ENCODE data around the gene FOXJ2. TPM values are rescaled to one million over a fixed set of nuclear protein-coding genes. Genes with fewer than 3 reads are reported as not detected.
"Not testable (repeated sequence)": the region's sequence is repeated elsewhere in the genome, so short reads cannot be mapped to it uniquely, and the experiment has no call there.

The FOXJ2 gene
- total RNA-seq, result 10 to 100 TPM; 18.9 to 19.5 TPM
- long read RNA-seq, partial matches to known transcripts, result 10 of 10 reads
- long read RNA-seq, other reads (novel, unspliced or antisense), result 0 of 10 reads

DNA sequence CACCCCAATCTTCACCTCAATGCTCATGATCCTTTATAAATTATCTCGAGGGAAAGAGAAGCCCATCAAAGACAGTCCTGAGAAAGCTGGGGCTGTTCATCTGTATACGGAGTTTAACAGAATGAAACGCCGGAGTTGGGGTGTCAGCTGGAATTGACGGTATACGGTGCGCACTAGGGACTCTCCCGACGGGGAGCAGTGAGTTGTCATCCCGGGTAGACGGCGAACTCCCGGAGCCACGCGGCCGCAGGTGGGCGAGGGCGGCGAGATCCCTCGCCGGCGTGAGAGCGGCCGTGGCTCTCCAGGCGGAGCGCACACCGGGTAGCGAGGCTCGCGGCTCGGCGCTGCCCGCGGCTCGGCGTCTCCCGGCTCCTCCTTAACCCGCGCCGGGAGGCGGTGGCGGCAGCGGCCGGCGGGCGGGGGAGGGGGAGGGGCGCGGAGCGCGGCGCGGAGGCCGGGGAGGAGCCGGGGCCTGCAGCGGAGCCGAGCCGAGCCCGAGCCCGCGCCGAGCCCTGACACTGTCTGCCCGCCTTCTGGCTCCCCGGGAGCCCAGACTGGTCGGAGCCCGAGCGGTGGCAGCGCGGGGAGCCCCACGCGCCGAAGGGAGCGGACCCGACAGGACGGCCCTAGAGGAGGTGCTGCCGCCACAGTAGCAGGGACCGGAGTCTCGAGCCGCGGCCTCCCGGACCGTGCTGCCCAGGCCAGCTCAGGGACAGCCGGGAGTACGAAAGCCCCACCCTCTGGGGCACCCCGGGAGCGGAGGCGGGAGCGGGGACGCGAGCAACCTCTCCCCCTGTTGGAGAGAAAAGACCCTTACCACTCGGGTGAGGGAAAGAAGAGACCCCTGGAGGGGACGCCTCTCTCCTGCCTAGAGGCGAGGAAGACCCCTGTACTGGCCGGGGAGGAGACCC is at the start of gene FOXJ2:
Gene FOXJ2, plus strand, starts transcription at position 475 of the 911 bp plus-strand sequence. CDS start 7,117 bp downstream, outside the sequence.
- intact Hi-C loops (cut with DNase I), result no loop called here
- ATAC-seq (peak; percentile 91 to 96), DNase-seq (peak; percentile 83)

DNA sequence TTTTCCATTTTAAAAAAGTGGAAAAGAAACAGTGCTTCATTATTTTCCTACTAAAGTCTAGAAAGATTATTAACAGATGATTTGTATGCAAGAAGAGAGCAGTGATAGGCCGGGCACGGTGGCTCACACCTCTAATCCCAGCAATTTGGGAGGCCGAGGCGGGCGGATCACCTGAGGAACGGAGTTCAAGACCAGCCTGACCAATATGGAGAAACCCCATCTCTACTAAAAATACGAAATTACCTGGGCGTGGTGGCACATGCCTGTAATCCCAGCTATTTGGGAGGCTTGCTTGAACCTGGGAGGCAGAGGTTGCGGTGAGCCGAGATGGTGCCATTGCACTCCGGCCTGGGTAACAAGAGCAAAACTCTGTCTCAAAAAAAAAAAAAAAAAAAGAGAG is 49.5 kb upstream of the FOXJ2 start:
- intact Hi-C loops (cut with DNase I); ATAC-seq; DNase-seq: not testable (repeated sequence)

DNA sequence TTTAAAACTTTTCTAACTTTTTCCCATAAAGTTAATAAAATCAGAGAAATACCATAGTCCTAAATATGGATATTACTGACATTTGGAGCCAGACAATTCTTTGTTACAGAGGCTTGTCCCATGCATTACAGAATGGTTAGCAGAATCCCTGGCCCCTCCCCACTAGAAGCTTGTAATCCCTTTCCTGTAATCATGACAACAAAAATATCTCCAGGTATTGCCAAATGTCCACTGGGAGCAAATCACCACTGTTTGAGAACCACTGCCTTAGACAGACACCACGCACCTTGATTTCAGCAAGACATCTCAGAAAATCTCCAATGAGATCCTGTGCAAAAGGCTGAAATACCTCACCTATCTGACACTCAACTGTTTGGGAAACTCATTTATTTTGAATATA is 49.1 kb upstream of the FOXJ2 start:
- ATAC-seq; intact Hi-C loops (cut with DNase I); DNase-seq: not testable (repeated sequence)

DNA sequence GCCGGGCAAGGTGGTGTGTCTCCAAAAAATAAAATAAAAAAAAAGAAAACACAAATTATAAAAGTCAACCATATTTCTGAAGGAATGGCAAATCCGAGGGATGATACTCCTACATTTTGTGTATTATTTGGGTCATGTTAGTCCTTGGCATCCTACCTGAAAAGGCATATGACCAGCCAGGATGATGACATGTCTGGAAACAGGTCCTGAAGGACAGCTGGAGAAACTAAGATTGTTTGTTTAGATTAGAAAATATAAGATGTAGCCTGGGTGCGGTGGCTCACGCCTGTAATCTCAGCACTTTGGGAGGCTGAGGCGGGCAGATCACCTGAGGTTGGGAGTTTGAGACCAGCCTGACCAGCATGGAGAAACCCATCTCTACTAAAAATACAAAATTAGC is 47.6 kb upstream of the FOXJ2 start:
- ATAC-seq (no peak), DNase-seq (no peak)
- intact Hi-C loops (cut with DNase I), result no loop called here

DNA sequence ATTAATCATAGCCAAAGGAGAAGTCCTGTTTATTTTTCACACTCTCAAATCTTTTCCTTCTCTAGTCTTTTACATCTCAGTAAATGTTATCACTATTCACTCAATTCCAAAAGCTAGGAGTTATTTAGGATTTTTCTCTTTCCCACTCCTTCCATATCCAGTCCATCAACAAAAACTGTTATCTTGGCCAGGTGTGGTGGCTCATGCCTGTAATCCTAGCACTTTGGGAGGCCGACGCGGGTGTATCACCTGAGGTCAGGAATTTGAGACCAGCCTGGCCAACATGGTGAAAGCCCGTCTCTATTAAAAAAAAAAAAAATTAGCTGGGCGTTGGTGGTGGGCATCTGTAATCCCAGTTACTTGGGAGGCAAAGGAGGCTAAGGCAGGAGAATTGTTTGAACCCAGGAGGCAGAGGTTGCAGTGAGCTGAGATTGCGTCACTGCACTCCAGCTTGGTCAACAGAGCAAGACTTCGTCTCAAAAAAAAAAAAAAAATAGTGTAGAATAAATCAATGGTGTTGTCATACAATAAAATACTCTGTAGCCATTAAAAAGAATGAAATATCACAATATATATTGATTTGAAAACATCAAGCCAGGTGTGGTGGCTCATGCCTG is 46.6 kb upstream of the FOXJ2 start:
- ATAC-seq, result no peak
- intact Hi-C loops (cut with DNase I), result no loop called here
- no peak for DNase-seq

DNA sequence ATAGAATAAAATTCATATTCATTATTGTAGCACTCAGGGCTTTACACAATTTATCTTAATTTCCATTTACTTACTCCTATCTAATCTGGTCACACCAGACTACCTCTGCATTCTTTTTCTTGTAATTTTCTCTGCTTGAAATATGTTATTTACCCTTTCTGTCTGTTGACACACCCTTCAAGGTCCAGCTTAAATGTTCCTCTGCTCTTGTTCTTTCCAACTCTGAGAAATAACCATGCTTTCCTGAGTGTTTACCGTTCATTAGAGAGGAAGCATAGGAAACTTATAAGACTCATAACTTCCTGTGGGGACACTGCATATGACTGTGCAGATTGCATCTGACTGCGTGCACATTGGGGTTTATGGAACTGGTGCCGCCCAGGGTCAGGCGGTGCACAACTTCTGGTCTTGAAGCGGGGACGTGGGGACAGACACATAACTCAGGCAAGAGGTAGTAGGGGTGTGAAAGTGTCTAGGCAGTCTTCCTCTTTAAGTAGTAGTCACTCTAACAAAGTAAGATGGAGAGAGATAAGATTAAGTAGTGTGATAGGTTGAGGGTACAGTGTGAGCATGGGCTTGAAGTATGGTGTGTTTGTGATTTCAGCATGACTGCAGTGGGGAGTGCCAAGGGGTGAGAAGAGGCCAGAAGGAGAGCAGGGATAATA is 42.6 kb upstream of the FOXJ2 start:
- peak; percentile 37 for DNase-seq
- intact Hi-C loops (cut with DNase I), result loop anchor here in 1 of 2 donors (5.0 kb wide), 1 partner anchor 128 kb away; no protein-coding TSS in a partner anchor
- ATAC-seq, result peak; percentile 55 to 71

DNA sequence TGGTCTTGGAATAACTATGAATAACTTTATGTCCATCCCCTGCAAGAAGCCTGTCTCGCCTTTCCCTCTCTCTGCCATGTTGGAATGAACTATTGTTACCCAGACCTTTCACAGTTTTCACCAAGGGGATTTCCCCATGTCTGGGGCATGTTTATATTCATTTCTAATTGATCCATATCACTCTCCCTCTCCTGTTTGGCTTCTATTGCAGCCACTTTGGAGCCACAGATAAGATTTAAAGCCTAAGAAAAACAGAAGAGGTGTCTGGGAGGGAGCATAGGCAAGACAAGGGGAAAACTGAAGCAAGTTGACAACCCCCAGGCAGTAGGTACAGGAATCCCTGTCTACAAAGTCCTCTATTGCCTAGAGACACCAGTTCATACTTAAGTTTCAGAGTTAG is 41.0 kb upstream of the FOXJ2 start:
- no peak for DNase-seq
- no peak for ATAC-seq
- intact Hi-C loops (cut with DNase I), result loop anchor here in 1 of 2 donors (5.0 kb wide), 1 partner anchor 129 kb away; no protein-coding TSS in a partner anchor

DNA sequence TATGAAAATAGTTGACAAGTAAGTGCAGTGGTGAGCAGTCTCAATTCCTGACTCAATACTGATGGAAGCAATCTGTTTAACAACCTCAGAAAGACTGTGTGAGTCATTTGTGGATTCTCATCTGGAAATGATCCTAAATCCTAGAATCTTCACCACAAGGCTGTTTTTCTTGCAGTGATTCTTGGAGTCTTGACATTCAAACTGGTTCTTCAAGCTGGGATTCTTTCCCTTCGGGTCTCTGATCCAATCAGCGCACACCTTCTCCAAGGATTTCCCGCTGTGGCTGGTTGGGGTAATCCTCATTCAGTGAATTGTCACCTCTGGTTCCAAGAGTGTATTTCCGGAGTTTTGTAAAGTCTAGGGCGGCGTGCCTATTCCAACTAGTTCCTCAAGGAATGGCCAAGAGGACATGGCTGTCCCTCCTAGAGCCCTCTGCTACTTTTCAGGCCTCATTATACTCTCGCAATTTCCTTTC is 37.7 kb upstream of the FOXJ2 start:
- DNase-seq (no peak), ATAC-seq (peak in 1 of 2 donors; percentile 65)

DNA sequence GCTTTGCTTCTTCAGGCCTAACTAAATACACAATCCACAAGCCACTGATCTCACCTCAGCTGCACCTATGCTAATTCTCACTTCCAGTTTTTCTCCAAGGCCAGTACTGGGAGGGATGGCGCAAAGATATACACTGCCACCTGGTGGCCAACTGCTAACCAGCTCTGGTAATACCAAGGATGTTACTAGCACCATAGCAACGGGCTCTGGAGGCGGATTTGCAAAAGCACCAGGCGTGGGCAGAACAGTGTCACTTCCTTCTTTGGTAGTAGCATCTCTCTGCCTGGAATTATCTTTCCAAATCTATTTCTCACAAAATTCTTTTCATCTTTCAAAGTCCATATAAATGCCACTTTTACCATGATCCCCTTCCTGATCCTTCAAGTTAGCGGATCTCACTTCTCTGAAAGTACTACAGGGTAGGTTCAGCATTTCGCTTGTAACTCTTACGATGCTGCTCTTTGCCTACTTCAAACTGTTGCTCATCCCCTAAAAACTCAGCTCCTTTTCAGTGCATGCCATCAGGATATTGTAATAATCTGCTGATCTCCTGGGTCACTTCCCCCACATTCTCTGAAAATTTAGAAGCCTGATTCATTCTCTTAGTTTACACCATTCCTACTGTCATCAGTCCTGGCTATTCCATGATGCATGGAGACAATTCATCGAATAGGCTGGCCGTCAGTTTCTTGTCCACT is 37.1 kb upstream of the FOXJ2 start:
- ATAC-seq (peak; percentile 99), DNase-seq (peak; percentile 87)
- intact Hi-C loops (cut with DNase I), result loop anchor here (2.0 to 5.0 kb wide), 3 partner anchors 61 to 135 kb away; no protein-coding TSS in a partner anchor

More for the DNA sequence above, 37.7 kb upstream of the FOXJ2 start:
- intact Hi-C loops (cut with DNase I), result loop anchor here (2.0 to 5.0 kb wide), 4 partner anchors 60 to 134 kb away; no protein-coding TSS in a partner anchor

DNA sequence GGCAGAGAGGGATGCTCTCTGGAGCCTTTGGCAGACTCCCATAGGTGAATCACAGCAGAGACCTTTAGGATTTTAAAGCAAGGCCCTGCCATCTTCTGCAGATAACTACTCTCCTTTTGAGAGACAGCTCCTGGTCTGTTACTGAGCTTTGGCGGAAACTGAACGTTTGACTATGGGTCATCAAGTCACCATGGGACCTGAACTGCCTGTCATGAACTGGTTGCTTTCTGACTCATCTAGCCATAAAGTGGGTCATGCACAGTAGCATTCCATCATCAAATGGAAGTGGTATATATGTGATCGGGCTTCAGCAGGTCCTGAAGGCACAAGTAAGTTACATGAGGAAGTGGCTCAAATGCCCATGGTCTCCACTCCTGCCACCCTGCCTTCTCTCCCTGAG is 31.7 kb upstream of the FOXJ2 start:
- ATAC-seq; DNase-seq; intact Hi-C loops (cut with DNase I): not testable (repeated sequence)

DNA sequence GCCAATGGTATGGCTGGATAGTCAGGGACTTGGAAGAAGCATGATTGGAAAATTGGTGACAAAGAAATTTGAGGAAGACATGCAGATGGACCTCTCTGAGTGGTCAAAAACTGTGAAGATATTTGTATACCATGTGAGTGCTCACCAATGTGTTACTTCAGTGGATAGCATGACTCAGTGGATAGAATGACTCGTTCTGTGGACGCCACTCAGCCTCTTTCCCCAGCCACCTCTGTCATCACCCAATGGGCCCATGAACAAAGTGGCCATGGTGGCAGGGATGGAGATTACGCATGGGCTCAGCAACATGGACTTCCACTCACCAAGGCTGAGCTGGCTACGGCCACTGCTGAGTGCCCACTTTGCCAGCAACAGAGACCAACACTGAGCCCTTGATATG is 31.0 kb upstream of the FOXJ2 start:
- DNase-seq; intact Hi-C loops (cut with DNase I); ATAC-seq: not testable (repeated sequence)

DNA sequence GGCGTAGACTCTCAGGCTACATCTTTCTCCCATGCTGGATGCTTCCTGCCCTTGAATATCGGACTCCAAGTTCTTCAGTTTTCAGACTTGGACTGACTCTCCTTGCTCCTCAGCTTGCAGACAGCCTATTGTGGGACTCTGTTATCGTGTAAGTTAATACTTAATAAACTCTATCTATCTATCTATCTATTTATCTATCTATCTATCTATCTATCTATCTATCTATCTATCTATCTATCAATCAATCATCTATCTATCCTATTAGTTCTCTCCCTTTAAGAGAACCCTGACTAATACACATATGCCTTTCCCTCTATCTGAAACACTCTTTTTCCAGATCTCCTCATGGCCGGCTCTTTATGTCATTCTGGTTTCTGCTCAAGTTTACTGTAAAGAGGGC is 27.6 kb upstream of the FOXJ2 start:
- intact Hi-C loops (cut with DNase I); DNase-seq; ATAC-seq: not testable (repeated sequence)

DNA sequence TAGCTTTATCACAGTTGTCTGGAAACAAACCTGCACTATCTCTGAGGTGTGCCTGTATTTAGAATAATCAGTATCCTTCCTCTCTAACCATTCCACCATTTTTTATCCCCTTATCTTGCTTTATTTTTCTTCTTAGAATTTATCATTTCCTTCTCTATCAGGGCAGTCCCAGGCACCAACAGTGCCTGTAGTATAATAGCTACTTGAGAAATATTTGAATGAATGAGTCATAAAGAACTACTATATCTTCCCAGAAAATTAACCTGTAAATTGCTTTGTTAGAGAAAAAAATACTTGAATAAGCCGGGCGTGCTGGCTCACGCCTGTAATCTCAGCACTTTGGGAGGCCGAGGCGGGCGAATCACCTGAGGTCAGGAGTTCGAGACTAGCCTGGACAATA is 21.2 kb upstream of the FOXJ2 start:
- intact Hi-C loops (cut with DNase I), result no loop called here
- ATAC-seq, result peak in 1 of 2 donors; percentile 94
- no peak for DNase-seq

DNA sequence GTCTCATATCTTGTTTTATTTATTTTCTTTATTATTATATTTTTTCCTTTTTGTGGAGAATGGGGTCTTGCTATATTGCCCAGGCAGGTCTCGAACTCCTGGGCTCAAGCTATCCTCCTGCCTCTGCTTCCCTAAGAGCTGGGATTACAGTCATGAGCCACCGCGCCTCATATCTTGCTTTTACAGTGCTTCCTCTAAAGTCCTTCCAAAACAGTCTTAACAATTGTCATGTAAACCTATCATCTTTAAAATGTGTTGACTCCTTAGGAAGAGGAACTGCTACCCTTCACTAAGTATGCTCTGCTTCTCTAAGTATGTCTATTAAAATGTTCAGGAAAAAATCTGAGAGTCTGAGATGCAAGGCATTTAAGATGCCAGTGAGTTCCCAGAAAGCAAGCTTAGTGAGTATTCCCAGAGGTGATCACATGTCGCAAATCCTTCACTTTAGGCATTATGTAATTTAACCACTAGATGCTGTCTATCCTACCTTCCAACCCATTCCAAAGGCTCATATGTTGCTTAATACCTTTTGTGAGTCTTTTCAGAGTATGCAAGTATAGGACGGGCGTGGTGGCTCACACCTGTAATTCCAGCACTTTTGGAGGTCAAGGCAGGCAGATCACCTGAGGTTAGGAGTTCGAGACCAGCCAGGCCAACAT is 19.7 kb upstream of the FOXJ2 start:
- ATAC-seq (peak in 1 of 2 donors; percentile 31), DNase-seq (no peak)
- intact Hi-C loops (cut with DNase I), result no loop called here

DNA sequence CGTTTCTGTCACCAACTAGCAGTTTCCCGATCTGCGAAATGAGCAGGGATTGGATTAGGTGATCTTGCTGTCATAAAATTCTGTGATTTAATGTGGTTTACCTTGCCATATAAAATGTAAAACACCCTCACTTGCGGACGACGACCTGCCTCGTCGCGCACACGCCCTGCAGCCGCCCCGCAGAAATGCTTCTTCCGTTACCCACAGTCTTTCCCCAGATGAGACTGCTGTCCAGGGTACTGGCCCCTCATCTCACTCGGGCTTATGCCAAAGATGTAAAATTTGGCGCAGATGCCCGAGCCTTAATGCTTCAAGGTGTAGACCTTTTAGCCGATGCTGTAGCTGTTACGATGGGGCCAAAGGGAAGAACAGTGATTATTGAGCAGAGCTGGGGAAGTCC is 17.7 kb upstream of the FOXJ2 start:
- ATAC-seq (no peak), DNase-seq (no peak)
- intact Hi-C loops (cut with DNase I), result no loop called here

DNA sequence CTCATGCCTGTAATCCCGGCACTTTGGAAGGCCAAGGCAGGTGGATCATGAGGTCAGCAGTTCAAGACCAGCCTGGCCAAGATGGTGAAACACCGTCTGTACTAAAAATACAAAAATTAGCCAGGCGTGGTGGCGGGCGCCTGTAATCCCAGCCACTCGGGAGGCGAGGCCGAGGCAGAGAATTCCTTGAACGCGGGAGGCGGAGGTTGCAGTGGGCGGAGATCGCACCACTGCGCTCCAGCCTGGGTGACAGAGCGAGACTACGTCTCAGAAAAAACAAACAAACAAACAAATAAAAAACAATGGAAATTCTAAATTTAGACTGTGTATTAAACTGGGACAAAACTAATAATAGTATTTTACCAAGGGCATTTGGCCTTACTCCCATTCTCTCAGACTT is 14.3 kb upstream of the FOXJ2 start:
- not testable (repeated sequence) for ATAC-seq

DNA sequence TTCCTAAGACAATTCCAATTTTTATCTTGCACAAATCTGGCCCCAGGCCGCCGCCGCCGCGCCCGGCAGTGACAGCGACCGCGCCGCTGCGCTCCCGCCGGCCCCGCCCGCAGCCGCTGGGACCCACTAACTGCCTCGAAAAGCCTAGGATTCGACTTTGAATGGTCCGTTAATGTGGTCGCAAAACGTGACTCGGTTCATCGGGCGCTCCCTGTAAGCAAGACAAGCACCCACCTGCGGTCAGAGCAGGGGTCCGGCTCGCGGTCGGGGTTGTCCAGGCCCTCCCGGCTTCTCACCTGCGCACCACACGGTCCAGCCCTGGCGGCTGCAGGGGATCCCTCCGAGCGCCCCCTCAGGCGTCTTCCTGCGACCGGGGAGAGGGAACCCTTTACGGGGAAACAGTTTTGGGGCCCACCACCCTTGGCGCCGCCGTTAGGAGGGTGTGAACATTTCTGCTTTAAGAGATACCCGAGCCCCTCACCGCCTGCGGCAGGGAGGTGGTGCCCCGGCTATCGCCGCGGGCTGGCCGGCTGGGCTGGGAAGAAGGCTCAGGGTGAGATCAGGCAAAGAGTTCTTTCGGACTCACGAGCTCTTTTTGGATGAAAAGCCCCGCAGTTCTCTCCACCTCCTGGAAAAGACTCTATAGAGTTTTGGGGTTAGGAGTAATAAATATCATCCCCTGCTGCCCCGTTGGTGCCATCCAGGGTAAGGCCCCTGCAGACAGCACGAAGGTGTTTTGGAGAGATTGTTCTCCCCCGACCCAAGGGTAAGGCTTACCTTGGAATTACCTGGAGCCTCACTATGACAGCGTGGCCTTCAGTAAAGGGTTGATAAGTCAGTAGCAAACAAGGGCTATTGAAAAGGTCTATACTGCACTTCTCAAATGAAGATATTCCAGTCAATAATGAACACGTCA is 13.6 kb upstream of the FOXJ2 start:
- intact Hi-C loops (cut with DNase I), result no loop called here
- no peak for DNase-seq

More for the DNA sequence above, 14.3 kb upstream of the FOXJ2 start:
- DNase-seq; intact Hi-C loops (cut with DNase I): not testable (repeated sequence)

More for the DNA sequence above, 13.6 kb upstream of the FOXJ2 start:
- ATAC-seq, result peak; percentile 74 to 91

Data from left cardiac atrium (tissue), 4 donors.